ENCODE data around the gene FARSA. TPM values are rescaled to one million over a fixed set of nuclear protein-coding genes. Genes with fewer than 3 reads are reported as not detected.
A peak's percentile ranks its signal among the peaks of the same experiment; 100 is the strongest.
"Not testable (repeated sequence)": the region's sequence is repeated elsewhere in the genome, so short reads cannot be mapped to it uniquely, and the experiment has no call there.

The FARSA gene
- polyA plus RNA-seq, 2 of the 4 experiments (the other 2 are of a cell fraction): 18.1 to 58.7 TPM

DNA sequence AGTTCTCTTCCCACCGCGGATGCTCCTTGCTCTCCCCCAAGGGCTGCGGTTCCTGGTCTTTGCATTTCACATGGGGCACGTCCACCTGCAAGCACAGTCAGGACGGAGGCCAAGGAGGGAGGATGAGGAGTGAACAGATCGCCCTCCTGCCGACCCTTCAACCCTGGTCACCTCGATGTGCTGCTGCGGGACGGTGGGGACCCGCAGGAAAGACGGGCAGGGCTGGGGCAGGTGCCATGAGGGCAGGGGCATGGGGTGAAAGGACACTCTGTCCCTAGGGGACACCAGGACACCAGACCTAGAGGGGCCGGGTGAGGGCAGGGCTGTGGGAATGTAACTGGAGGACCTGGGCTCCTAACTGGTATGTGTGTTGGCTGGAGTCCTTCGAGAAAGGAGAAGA lies 15.3 kb downstream of the FARSA start:
- ChIA-PET CTCF (no interaction called here), POLR2A (no interaction called here)
- no peak overlapping the region for H3K4me3 ChIP-seq
- H3K4me2 ChIP-seq: no peak overlapping the region
- no peaks in the 10 kb centered on the region for H3K4me1 ChIP-seq
- no peak for TF ChIP-seq ZNF302 (CRISPR knock-in tag; IDR thresholded peaks at IDR 0.05)
- no peak for TF ChIP-seq EHF (CRISPR knock-in tag; IDR thresholded peaks at IDR 0.05)
- TF ChIP-seq, protein P1, sequence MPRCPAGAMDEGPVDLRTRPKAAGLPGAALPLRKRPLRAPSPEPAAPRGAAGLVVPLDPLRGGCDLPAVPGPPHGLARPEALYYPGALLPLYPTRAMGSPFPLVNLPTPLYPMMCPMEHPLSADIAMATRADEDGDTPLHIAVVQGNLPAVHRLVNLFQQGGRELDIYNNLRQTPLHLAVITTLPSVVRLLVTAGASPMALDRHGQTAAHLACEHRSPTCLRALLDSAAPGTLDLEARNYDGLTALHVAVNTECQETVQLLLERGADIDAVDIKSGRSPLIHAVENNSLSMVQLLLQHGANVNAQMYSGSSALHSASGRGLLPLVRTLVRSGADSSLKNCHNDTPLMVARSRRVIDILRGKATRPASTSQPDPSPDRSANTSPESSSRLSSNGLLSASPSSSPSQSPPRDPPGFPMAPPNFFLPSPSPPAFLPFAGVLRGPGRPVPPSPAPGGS (IDR thresholded peaks at IDR 0.05): no peak
- TF ChIP-seq, protein P2, sequence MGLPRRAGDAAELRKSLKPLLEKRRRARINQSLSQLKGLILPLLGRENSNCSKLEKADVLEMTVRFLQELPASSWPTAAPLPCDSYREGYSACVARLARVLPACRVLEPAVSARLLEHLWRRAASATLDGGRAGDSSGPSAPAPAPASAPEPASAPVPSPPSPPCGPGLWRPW (IDR thresholded peaks at IDR 0.05): no peak
- TF ChIP-seq, protein P3, sequence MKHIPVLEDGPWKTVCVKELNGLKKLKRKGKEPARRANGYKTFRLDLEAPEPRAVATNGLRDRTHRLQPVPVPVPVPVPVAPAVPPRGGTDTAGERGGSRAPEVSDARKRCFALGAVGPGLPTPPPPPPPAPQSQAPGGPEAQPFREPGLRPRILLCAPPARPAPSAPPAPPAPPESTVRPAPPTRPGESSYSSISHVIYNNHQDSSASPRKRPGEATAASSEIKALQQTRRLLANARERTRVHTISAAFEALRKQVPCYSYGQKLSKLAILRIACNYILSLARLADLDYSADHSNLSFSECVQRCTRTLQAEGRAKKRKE (CRISPR knock-in tag; IDR thresholded peaks at IDR 0.05; ENCODE audit: low read depth): no peak
- TF ChIP-seq, protein P4, sequence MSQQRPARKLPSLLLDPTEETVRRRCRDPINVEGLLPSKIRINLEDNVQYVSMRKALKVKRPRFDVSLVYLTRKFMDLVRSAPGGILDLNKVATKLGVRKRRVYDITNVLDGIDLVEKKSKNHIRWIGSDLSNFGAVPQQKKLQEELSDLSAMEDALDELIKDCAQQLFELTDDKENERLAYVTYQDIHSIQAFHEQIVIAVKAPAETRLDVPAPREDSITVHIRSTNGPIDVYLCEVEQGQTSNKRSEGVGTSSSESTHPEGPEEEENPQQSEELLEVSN (IDR thresholded peaks at IDR 0.05; ENCODE audit: borderline replicate concordance, low read depth): no peak
- no peak for TF ChIP-seq CBX8 (IDR thresholded peaks at IDR 0.05)
- TF ChIP-seq MYC (IDR thresholded peaks at IDR 0.05; ENCODE audit: borderline replicate concordance, low read length): no peak
- H3K27ac ChIP-seq: no peak overlapping the region
- ATAC-seq: no peak
- DNase-seq (ENCODE audit: low read depth in 1 of 2, low spot score in 1 of 2): no peak
- no peak for FAIRE-seq
- H3K9me3 ChIP-seq: no peaks in the 10 kb centered on the region
- WGBS (ENCODE audit: missing lambda C conversion rate): 91% methylated on average over 7 of the region's 14 CpGs

DNA sequence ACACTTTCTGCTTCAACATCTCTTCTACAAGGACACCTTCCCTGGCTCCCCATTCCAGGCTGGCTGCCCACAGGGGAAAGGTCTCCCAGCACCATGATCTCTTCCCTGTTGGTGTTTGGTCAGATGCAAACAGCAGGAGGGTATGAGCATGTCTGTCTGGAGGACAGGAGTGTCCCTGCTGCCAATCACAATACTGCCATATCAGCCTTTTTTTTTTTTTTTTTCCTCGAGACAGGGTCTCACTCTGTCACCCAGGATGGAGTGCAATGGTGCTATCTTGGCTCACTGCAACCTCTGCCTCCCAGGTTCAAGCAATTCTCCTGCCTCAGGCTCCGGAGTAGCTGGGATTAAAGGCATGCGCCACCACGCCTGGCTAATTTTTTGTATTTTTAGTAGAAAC lies 17.7 kb downstream of the FARSA start:
- H3K27ac ChIP-seq; H3K4me1 ChIP-seq; DNase-seq (ENCODE audit: low read depth in 1 of 2, low spot score in 1 of 2); ATAC-seq; H3K4me3 ChIP-seq; H3K9me3 ChIP-seq; FAIRE-seq; H3K4me2 ChIP-seq: not testable (repeated sequence)
- 85% methylated on average over 4 of the region's 4 CpGs for WGBS (ENCODE audit: missing lambda C conversion rate)
- ChIA-PET POLR2A (interaction anchor here (0.9 kb wide), 1 partner anchor 10 kb away, joined by 8 read pairs; no protein-coding TSS in a partner anchor), CTCF (interaction anchor here (0.7 kb wide), 1 partner anchor 166 kb away, joined by 4 read pairs; no protein-coding TSS in a partner anchor)
- peak; percentile 55 for TF ChIP-seq MAFK (IDR thresholded peaks at IDR 0.05; ENCODE audit: partially characterized antibody)

DNA sequence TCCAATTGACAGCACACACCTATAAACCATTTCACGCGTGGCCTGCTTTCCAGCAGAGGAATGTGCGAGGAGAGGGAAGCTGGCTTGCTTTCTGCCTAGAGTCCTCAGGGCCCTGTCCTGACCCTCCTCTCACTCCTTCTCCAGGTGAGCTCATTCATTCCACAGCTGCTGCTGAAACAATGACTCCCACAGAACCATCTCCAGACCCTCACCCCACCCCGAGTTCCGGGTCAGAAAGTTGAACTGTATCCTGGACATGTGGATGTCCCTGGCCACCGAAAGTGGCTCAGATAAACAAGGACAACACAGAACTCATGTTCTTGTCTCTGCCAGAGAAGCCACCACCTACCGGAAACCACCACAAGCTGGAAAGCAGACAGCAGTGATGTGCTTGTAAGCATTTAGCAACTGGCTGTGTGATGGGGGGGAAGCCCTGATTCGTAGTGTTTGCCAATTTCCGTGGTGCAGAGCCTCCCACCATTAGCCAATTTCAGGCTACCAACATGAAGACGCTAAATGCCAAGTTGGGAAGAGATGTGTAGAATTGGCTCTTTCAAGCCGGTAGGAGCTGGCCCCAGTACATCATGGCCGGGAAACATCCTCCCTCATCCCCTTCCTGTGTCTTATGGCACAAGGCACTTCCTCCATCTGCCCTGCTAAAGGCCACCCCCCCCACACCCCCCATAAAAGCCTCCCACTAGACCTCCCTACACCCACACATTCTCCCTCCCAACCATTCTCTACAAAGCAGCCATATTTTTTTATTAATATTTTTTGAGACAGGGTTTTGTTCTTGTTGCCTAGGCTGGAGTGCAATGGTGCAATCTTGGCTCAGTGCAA lies 19.4 kb downstream of the FARSA start:
- ChIA-PET CTCF (interaction anchor here (1.4 kb wide), 1 partner anchor 15 kb away, joined by 4 read pairs; no protein-coding TSS in a partner anchor), POLR2A (no interaction called here)
- no peak overlapping the region for H3K4me3 ChIP-seq
- no peaks in the 10 kb centered on the region for H3K4me1 ChIP-seq
- H3K27ac ChIP-seq: no peak overlapping the region
- no peak for FAIRE-seq
- H3K9me3 ChIP-seq: no peaks in the 10 kb centered on the region
- TF ChIP-seq ZC3H11A (IDR thresholded peaks at IDR 0.05) (no peak), KDM5A (IDR thresholded peaks at IDR 0.05) (no peak), NPAS2 (CRISPR knock-in tag; IDR thresholded peaks at IDR 0.05; ENCODE audit: borderline replicate concordance) (no peak), EHF (CRISPR knock-in tag; IDR thresholded peaks at IDR 0.05) (no peak), RCOR1 (IDR thresholded peaks at IDR 0.05; ENCODE audit: low read depth, low read length) (no peak), HOXB13 (CRISPR knock-in tag; IDR thresholded peaks at IDR 0.05; ENCODE audit: low read depth) (no peak)
- TF ChIP-seq, protein P2 (IDR thresholded peaks at IDR 0.05): no peak
- TF ChIP-seq, protein P4 (IDR thresholded peaks at IDR 0.05; ENCODE audit: borderline replicate concordance, low read depth): no peak
- WGBS (ENCODE audit: missing lambda C conversion rate): 84% methylated on average over 8 of the region's 12 CpGs
- no peak for DNase-seq (ENCODE audit: low read depth in 1 of 2, low spot score in 1 of 2)
- H3K4me2 ChIP-seq: no peak overlapping the region
- no peak for ATAC-seq

All from A549 (cell line).